ENCODE results near the gene GNAL.

GNAL gene

GRCh38 chr18:11721720-11722119 lies 32.7 kb downstream of the GNAL start:
- Histone ChIP-seq H3K36me3 (ENCODE audit: insufficient read depth, low read length) (no peaks in the 10 kb centered on the region), H3K27me3 (ENCODE audit: insufficient read depth, low read length, poor library complexity) (no peaks in the 10 kb centered on the region), H3K4me2 (ENCODE audit: insufficient read depth, low read length) (no peak overlapping the region), H3K4me3 (ENCODE audit: low read depth in 1 of 2, low read length in 2 of 2) (no peak overlapping the region), H3K9ac (ENCODE audit: low read depth, low read length) (no peak overlapping the region), H3K79me2 (ENCODE audit: insufficient read depth, low read length) (no peaks in the 10 kb centered on the region), H3K27ac (ENCODE audit: low read length) (no peak overlapping the region), H3K4me1 (ENCODE audit: insufficient read depth, low read length) (no peaks in the 10 kb centered on the region), H2AFZ (ENCODE audit: low read depth, low read length) (no peak overlapping the region), H3K9me3 (ENCODE audit: insufficient read depth, low read length, severe bottlenecking) (no peaks in the 10 kb centered on the region), H4K20me1 (ENCODE audit: insufficient read depth, low read length) (no peaks in the 10 kb centered on the region)
- ATAC-seq (ENCODE audit: insufficient read depth, low read depth): no peak
- TF ChIP-seq CTCF (IDR thresholded peaks at IDR 0.05; ENCODE audit: borderline replicate concordance, extremely low read depth, low read length, poor library complexity, severe bottlenecking) (no peak), EZH2 (IDR thresholded peaks at IDR 0.05; ENCODE audit: borderline replicate concordance, low read depth, low read length, severe bottlenecking) (no peak)
- no peak for DNase-seq

GRCh38 chr18:11724781-11725180 lies 35.7 kb downstream of the GNAL start:
- Histone ChIP-seq H2AFZ (ENCODE audit: low read depth, low read length) (no peak overlapping the region), H3K4me3 (ENCODE audit: low read depth in 1 of 2, low read length in 2 of 2) (no peak overlapping the region), H3K9ac (ENCODE audit: low read depth, low read length) (no peak overlapping the region), H3K9me3 (ENCODE audit: insufficient read depth, low read length, severe bottlenecking) (no peaks in the 10 kb centered on the region), H3K27ac (ENCODE audit: low read length) (no peak overlapping the region), H3K4me2 (ENCODE audit: insufficient read depth, low read length) (no peak overlapping the region), H4K20me1 (ENCODE audit: insufficient read depth, low read length) (no peaks in the 10 kb centered on the region), H3K4me1 (ENCODE audit: insufficient read depth, low read length) (no peaks in the 10 kb centered on the region), H3K79me2 (ENCODE audit: insufficient read depth, low read length) (no peaks in the 10 kb centered on the region), H3K36me3 (ENCODE audit: insufficient read depth, low read length) (no peaks in the 10 kb centered on the region), H3K27me3 (ENCODE audit: insufficient read depth, low read length, poor library complexity) (peaks cover 4% of the 10 kb centered on the region)
- no peak for ATAC-seq (ENCODE audit: insufficient read depth, low read depth)
- TF ChIP-seq EZH2 (IDR thresholded peaks at IDR 0.05; ENCODE audit: borderline replicate concordance, low read depth, low read length, severe bottlenecking) (no peak), CTCF (IDR thresholded peaks at IDR 0.05; ENCODE audit: borderline replicate concordance, extremely low read depth, low read length, poor library complexity, severe bottlenecking) (no peak)
- no peak for DNase-seq

GRCh38 chr18:11726556-11726955 lies 37.5 kb downstream of the GNAL start:
- no peaks in the 10 kb centered on the region for H3K4me1 ChIP-seq (ENCODE audit: insufficient read depth, low read length)
- no peaks in the 10 kb centered on the region for H3K36me3 ChIP-seq (ENCODE audit: insufficient read depth, low read length)
- H3K79me2 ChIP-seq (ENCODE audit: insufficient read depth, low read length): no peaks in the 10 kb centered on the region
- TF ChIP-seq EZH2 (IDR thresholded peaks at IDR 0.05; ENCODE audit: borderline replicate concordance, low read depth, low read length, severe bottlenecking): no peak
- TF ChIP-seq CTCF (IDR thresholded peaks at IDR 0.05; ENCODE audit: borderline replicate concordance, extremely low read depth, low read length, poor library complexity, severe bottlenecking): no peak
- no peak overlapping the region for H3K4me3 ChIP-seq (ENCODE audit: low read depth in 1 of 2, low read length in 2 of 2)
- no peak overlapping the region for H3K27ac ChIP-seq (ENCODE audit: low read length)
- H3K9me3 ChIP-seq (ENCODE audit: insufficient read depth, low read length, severe bottlenecking): no peaks in the 10 kb centered on the region
- H3K4me2 ChIP-seq (ENCODE audit: insufficient read depth, low read length): no peak overlapping the region
- no peak for DNase-seq
- H4K20me1 ChIP-seq (ENCODE audit: insufficient read depth, low read length): no peaks in the 10 kb centered on the region
- ATAC-seq (ENCODE audit: insufficient read depth, low read depth): no peak
- no peak overlapping the region for H3K9ac ChIP-seq (ENCODE audit: low read depth, low read length)
- H3K27me3 ChIP-seq (ENCODE audit: insufficient read depth, low read length, poor library complexity): peaks cover 4% of the 10 kb centered on the region
- H2AFZ ChIP-seq (ENCODE audit: low read depth, low read length): no peak overlapping the region

- DNase-seq: no peak
- TF ChIP-seq CTCF (IDR thresholded peaks at IDR 0.05; ENCODE audit: borderline replicate concordance, extremely low read depth, low read length, poor library complexity, severe bottlenecking) (peak; percentile 45), EZH2 (IDR thresholded peaks at IDR 0.05; ENCODE audit: borderline replicate concordance, low read depth, low read length, severe bottlenecking) (no peak)
- no peak overlapping the region for H3K4me2 ChIP-seq (ENCODE audit: insufficient read depth, low read length)
- no peak overlapping the region for H3K4me3 ChIP-seq (ENCODE audit: low read depth in 1 of 2, low read length in 2 of 2)
- no peaks in the 10 kb centered on the region for H3K79me2 ChIP-seq (ENCODE audit: insufficient read depth, low read length)
- no peak overlapping the region for H3K27ac ChIP-seq (ENCODE audit: low read length)
- peaks cover 3% of the 10 kb centered on the region; the same call in 1 of the 2 replicates for H3K4me1 ChIP-seq (ENCODE audit: insufficient read depth, low read length)
- no peak overlapping the region for H3K9ac ChIP-seq (ENCODE audit: low read depth, low read length)
- no peaks in the 10 kb centered on the region for H3K9me3 ChIP-seq (ENCODE audit: insufficient read depth, low read length, severe bottlenecking)
- ATAC-seq (ENCODE audit: insufficient read depth, low read depth): no peak
- no peak overlapping the region for H2AFZ ChIP-seq (ENCODE audit: low read depth, low read length)
- H3K36me3 ChIP-seq (ENCODE audit: insufficient read depth, low read length): no peaks in the 10 kb centered on the region
- peaks cover 4% of the 10 kb centered on the region for H3K27me3 ChIP-seq (ENCODE audit: insufficient read depth, low read length, poor library complexity)
- no peaks in the 10 kb centered on the region; the same call in 1 of the 2 replicates for H4K20me1 ChIP-seq (ENCODE audit: insufficient read depth, low read length)
Measured at GRCh38 chr18:11728249-11728648, 39.2 kb downstream of the GNAL start.

Data from DND-41 (cell line).